NT2/D1 (cell line): ENCODE data around the gene PDXK.

Experiments
- DNase-seq: peaks from one replicate; pipeline ENCODE4 v3.0.0-alpha.2; 2011; ENCODE audit warnings: low read depth, low spot score
- H3K27me3 ChIP-seq: 2 replicates; pipeline ENCODE4 v1.6.0; 2011; ENCODE audit warnings: mild to moderate bottlenecking; ENCODE audit not compliant: insufficient read length, insufficient read depth
- H3K36me3 ChIP-seq: 2 replicates; pipeline ENCODE4 v1.6.1; 2011; ENCODE audit warnings: mild to moderate bottlenecking, low read length, mixed read lengths; ENCODE audit not compliant: insufficient read depth, insufficient read length
- H3K4me1 ChIP-seq: 2 replicates; pipeline ENCODE4 v1.5.1; 2011; ENCODE audit not compliant: insufficient read depth, insufficient read length
- H3K4me3 ChIP-seq: 2 replicates; pipeline ENCODE4 v1.5.1; 2011; ENCODE audit warnings: low read depth; ENCODE audit not compliant: insufficient read length
- H3K9ac ChIP-seq: 2 replicates; pipeline ENCODE4 v1.6.0; 2011; ENCODE audit warnings: low read depth; ENCODE audit not compliant: insufficient read length
- H3K9me3 ChIP-seq: 2 replicates; pipeline ENCODE4 v1.5.1; 2011; ENCODE audit warnings: mild to moderate bottlenecking, low read length; ENCODE audit not compliant: insufficient read depth
- SUZ12 ChIP-seq: IDR thresholded peaks from 2 replicates; pipeline ENCODE4 v1.6.1; 2011; ENCODE audit not compliant: insufficient read length, insufficient read depth; ENCODE audit errors: extremely low read depth
- YY1 ChIP-seq: IDR thresholded peaks from 2 replicates; pipeline ENCODE4 v1.6.1; 2011; ENCODE audit not compliant: insufficient read length, insufficient read depth
- ZNF274 ChIP-seq: IDR thresholded peaks from 2 replicates; pipeline ENCODE4 v1.6.1; 2011; ENCODE audit warnings: mild to moderate bottlenecking, low read depth, low read length

The PDXK gene

DNA sequence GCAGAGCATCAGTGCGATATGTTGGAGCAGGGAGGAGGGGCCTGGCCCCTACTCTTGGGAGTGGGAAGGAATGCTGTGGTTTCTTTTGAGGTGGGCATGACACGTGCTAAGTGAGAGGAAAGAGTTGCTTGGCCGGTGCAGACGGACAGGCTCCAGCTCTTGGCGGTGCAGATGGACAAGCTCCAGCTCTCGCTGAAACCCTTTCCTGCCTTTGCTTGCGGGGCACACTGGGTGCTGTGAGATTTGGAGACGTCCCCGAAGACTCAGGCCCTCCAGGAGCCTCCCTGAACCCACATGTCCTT is 15.9 kb downstream of the PDXK start:
- Histone ChIP-seq H3K4me1 (peaks cover 31% of the 10 kb centered on the region), H3K4me3 (no peak overlapping the region), H3K27me3 (no peaks in the 10 kb centered on the region), H3K9me3 (no peaks in the 10 kb centered on the region), H3K36me3 (peaks cover 60% of the 10 kb centered on the region), H3K9ac (peak overlapping the region; percentile 28)
- no peak for DNase-seq
- no peak for TF ChIP-seq YY1

DNA sequence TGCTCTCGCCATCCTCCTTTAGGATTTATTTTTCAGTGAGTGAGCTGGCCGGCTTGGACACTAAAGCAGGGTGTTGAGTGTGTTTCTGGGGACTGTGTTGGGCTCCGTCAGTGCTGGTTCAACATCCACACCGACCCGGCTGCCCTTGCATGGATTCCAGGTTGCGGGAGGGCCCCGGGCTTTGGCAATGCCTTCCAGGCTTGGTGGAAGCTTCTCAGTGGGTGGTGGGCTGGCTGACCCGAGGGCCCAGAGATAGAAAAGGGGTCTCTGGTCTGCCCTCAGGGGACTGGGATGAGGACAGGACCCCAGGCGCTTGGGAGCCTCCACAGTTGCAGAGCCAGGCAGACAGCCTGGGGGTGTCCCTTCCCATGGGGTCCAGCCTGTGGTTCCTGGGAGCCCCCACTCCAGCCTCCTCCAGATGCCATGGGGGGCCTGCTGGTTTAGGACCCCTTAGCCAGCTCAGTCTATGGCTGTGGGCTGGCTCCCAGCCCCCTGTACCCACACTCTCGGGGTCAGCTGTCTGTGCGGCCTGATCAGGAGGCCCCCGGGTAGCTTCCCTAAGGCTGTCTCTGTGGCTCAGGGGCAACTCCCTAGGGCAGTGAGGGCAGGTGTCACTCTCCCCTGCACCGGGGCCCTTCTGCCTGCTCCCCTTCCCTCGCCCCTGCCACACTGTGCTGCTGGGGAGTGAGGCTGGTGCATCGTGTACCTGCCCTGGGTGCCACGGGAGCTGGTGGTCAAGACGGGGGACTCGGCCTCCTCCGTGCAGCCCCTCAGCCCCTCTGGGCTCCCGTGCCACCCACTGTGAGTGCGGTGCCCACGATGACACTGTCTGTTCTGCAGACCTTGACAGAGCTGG is 16.5 kb downstream of the PDXK start:
- Histone ChIP-seq H3K36me3 (peaks cover 64% of the 10 kb centered on the region), H3K4me1 (peaks cover 36% of the 10 kb centered on the region), H3K27me3 (no peaks in the 10 kb centered on the region), H3K9ac (peak overlapping the region; percentile 28), H3K9me3 (no peaks in the 10 kb centered on the region), H3K4me3 (no peak overlapping the region)
- DNase-seq, result no peak
- TF ChIP-seq ZNF274 (no peak), YY1 (no peak), SUZ12 (no peak)

DNA sequence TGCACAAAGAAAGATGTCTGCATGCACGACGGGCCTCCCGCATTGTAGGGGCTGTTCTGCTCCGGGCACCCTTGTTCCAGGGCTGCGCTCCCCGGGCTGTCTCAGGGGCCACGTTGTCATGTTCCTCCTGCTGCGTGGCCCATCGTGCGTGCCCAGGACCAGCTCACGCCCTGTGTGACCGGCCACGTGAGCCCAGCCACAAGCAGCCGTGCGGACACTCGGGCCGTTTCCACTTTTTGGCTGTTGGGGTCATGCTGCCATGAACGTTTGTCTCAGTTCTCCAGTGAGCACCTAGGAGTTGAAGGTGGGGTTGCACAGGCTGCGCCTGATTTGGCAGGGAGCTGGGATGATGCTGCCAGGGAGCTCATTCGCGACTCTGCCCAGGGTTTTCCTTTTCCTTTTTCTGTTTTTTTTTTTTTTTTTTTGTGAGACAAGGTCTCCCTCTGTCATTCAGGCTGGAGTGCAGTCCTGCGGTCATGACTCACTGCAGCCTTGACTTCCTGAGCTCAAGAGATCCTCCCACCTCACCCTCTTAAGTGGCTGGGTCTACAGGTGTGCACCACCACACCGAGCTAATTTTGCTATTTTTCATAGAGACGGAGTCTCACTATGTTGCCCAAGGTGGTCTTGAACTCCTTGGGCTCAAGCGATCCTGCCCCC is 17.4 kb downstream of the PDXK start:
- Histone ChIP-seq H3K9me3 (no peaks in the 10 kb centered on the region), H3K27me3 (no peaks in the 10 kb centered on the region), H3K36me3 (peaks cover 58% of the 10 kb centered on the region), H3K4me3 (no peak overlapping the region), H3K9ac (no peak overlapping the region), H3K4me1 (peaks cover 38% of the 10 kb centered on the region)
- no peak for DNase-seq
- no peak for TF ChIP-seq SUZ12
- TF ChIP-seq ZNF274, result no peak
- TF ChIP-seq YY1, result no peak

DNA sequence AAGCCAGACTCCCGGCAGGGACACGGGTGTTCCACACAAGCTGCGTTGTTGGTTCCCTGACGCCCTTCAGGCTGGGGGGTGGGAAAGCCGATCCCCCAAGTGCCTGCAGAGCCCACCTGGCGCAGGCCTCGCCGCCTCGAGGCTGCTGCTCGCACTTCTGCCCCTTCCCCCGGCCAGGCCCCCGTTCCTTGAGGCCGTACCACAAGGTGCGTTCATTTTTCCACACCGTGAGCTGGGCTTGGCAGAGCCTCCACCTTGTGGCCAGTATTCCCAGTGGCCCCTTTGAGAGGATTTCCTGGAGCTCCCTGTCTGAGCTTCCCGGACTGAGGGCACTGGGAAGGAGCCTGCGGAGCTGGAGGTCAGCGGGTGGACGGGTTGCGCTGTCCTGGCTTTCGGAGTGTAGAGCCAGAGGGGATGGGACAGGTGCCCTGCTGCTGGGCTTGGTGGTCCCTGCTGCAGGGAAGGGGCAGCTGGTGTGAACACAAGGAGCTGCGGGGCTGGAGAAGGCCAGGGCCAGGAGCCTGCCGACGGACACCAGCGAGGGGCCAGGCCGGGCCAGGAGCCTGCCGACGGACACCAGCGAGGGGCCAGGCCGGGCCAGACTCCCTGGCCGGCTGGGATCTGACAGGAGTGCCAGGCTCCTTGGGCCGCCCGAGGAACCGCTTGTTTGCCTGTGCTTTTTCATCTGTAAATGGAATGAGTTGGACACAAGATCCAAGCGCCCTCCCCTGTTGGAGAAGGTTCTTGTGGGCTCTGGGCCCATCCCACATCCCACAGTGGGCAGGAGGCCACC is 18.4 kb downstream of the PDXK start:
- Histone ChIP-seq H3K9ac (peak overlapping the region; percentile 14), H3K36me3 (peaks cover 55% of the 10 kb centered on the region), H3K9me3 (no peaks in the 10 kb centered on the region), H3K4me1 (peaks cover 32% of the 10 kb centered on the region), H3K4me3 (no peak overlapping the region), H3K27me3 (no peaks in the 10 kb centered on the region)
- DNase-seq, result no peak
- TF ChIP-seq YY1 (no peak), SUZ12 (no peak), ZNF274 (no peak)

DNA sequence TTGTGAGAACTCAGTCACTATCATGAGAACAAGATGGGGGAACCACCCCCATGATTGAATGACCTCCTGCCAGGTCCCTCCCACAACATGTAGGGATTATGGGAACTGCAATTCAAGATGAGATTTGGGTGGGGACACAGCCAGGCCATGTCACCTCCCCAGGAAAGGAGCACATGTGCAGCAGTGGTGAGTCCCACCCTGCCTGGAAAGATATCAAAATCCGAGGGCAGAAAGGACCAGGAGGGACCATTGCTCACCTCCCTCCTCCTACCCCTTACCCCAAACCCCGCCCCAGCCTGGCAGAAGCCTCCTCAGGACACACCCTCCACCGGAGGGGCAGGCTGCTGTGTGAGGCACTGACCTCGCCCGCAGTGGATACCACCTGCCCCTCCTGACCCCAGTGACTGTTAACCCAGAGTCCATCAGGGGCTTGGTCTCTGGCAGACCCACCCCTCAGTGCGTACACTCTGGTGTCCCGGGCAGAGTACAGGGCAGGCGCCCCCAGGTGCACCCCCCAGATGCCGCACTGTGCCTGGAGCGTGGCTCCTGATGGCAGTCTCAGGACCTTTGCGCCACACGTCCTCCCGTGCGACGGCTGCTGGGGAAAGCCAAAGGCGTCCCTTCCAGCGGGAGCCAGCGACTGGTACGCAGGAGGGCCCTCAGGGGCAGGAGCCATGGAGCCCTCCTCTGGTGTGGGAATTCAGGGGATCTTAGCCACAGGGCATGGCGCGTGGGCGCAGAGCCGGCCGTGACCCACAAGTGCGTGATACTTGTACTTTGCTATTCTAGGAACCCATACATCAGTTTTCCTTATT is 20.9 kb downstream of the PDXK start:
- Histone ChIP-seq H3K4me1 (peaks cover 22% of the 10 kb centered on the region), H3K27me3 (no peaks in the 10 kb centered on the region), H3K36me3 (peaks cover 68% of the 10 kb centered on the region), H3K9ac (no peak overlapping the region), H3K4me3 (no peak overlapping the region), H3K9me3 (no peaks in the 10 kb centered on the region)
- TF ChIP-seq ZNF274, result no peak
- no peak for TF ChIP-seq SUZ12
- no peak for TF ChIP-seq YY1
- no peak for DNase-seq

- H3K9ac ChIP-seq, result peak overlapping the region; percentile 12
- H3K27me3 ChIP-seq, result no peaks in the 10 kb centered on the region
- H3K36me3 ChIP-seq, result peaks cover 66% of the 10 kb centered on the region
- peak; percentile 51 for DNase-seq
- TF ChIP-seq YY1, result peak; percentile 68
- no peak for TF ChIP-seq SUZ12
- H3K9me3 ChIP-seq, result no peaks in the 10 kb centered on the region
- H3K4me3 ChIP-seq, result peak overlapping the region; percentile 10
- peaks cover 18% of the 10 kb centered on the region for H3K4me1 ChIP-seq
Measured at GRCh38 chr21:43740497-43741156, 21.7 kb downstream of the PDXK start.
